Kidney (tissue), 14 donors: Measurements from ENCODE around the gene FGFR3. TPM values are rescaled to one million over a fixed set of nuclear protein-coding genes. Genes with fewer than 3 reads are reported as not detected.

ENCODE experiments used
- DNase-seq, 5 donors: peaks; one replicate each; pipeline ENCODE4 v3.0.0-alpha.2; 2013 to 2020
- FAIRE-seq: peaks from 2 replicates; lab custom pipeline; 2012; peaks lifted over from hg19 to GRCh38; lab: Jason Lieb, UNC
- H3K27ac ChIP-seq, 2 donors: one replicate each; pipeline ENCODE4 v1.7.0; 2013; ENCODE audit warnings: low read depth in 2 of 2, low read length in 2 of 2, inconsistent platforms in 1 of 2
- H3K27me3 ChIP-seq: one replicate; pipeline ENCODE4 v1.7.1; 2013; ENCODE audit warnings: low read length, inconsistent platforms; ENCODE audit not compliant: control insufficient read depth, insufficient read depth
- H3K36me3 ChIP-seq, 3 donors: one replicate each; pipeline versions ENCODE4 v1.7.0 to v1.7.1; 2013; ENCODE audit warnings: low read length in 3 of 3, control low read depth in 1 of 3, inconsistent platforms in 1 of 3; ENCODE audit not compliant: insufficient read depth in 3 of 3, control insufficient read depth in 2 of 3
- H3K4me1 ChIP-seq, 3 donors: one replicate each; pipeline versions ENCODE4 v1.7.0 to v1.7.1; 2013; ENCODE audit warnings: low read length in 3 of 3, inconsistent platforms in 1 of 3, low read depth in 1 of 3; ENCODE audit not compliant: control insufficient read depth in 2 of 3, insufficient read depth in 2 of 3
- H3K4me3 ChIP-seq, 3 donors: one replicate each; pipeline versions ENCODE4 v1.7.0 to v1.8.1; 2013; ENCODE audit warnings: low read length in 3 of 3, control low read depth in 1 of 3, inconsistent platforms in 1 of 3
- H3K9ac ChIP-seq, 3 donors: one replicate each; pipeline versions ENCODE4 v1.7.0 to v1.7.1; 2013; ENCODE audit warnings: low read length in 3 of 3, control low read depth in 1 of 3, inconsistent platforms in 1 of 3
- H3K9me3 ChIP-seq, 3 donors: one replicate each; pipeline versions ENCODE4 v1.7.0 to v1.7.1; 2013; ENCODE audit warnings: low read length in 3 of 3, control low read depth in 1 of 3, inconsistent platforms in 1 of 3; ENCODE audit not compliant: control insufficient read depth in 2 of 3, insufficient read depth in 1 of 3
- CTCF ChIP-seq: IDR thresholded peaks from 3 replicates; pipeline ENCODE4 v1.5.1; 2012; ENCODE audit warnings: mild to moderate bottlenecking, moderate library complexity, borderline replicate concordance; ENCODE audit not compliant: insufficient read depth; ENCODE audit errors: extremely low read depth
- intact Hi-C: fragments of 100-400 bp; cut with DNase I; formaldehyde crosslinking; loops from one replicate; pipeline ENCODE4 v1.11.1; 2022
- polyA plus RNA-seq: library from polyadenylated mRNA; stranded (reverse); fragments of 350-450 nt; fragmentation: Illumina TruSeq; extraction: RNeasy Lipid Tissue Mini Kit (QIAGEN cat#74804); gene quantifications from one replicate; pipeline ENCODE4 v1.2.3, GENCODE V29; 2014; ENCODE audit warnings: low read depth, low replicate concordance; ENCODE audit not compliant: insufficient read depth
- total RNA-seq: library from RNA; stranded (reverse); fragmentation: NEBNext Ultra II Directional; extraction: Animal tissue kit (Norgen Biotek cat#: 25700); gene quantifications from one replicate; pipeline ENCODE4 v1.2.1, GENCODE V29; 2021
- donor health status: control.
- donor health status: control.
- donor health status: control.
- donor health status: control.
- donor health status: control.
- donor health status: DM: yes; HTN: yes; CAD: no.
- donor health status: Normal renal cell carcinoma (clear cell type).

Gene FGFR3
- total and polyA plus RNA-seq, 2 donors from 2014 or later: 25.5 to 28.5 TPM

- Histone ChIP-seq H3K4me1 (peaks cover 0 to 8% (median 6%) of the 10 kb centered on the region in 3 donors), H3K9me3 (no peaks in the 10 kb centered on the region), H3K9ac (no peak overlapping the region), H3K27ac (peak overlapping the region in 1 of 2 donors; percentile 23), H3K27me3 (no peaks in the 10 kb centered on the region), H3K4me3 (no peak overlapping the region), H3K36me3 (peaks cover 0 to 23% (median 12%) of the 10 kb centered on the region in 3 donors)
- no peak for TF ChIP-seq CTCF
- DNase-seq (no peak), FAIRE-seq (no peak)
- intact Hi-C loops: no loop called here
Measured at GRCh38 chr4:1815096-1815996, 22.3 kb downstream of the FGFR3 start.

- Histone ChIP-seq H3K4me1 (peaks cover 0 to 8% (median 6%) of the 10 kb centered on the region in 3 donors), H3K27me3 (no peaks in the 10 kb centered on the region), H3K9ac (no peak overlapping the region), H3K9me3 (no peaks in the 10 kb centered on the region), H3K27ac (peak overlapping the region in 1 of 2 donors; percentile 23), H3K36me3 (peaks cover 0 to 23% (median 12%) of the 10 kb centered on the region in 3 donors), H3K4me3 (no peak overlapping the region)
- intact Hi-C loops: no loop called here
- FAIRE-seq (no peak), DNase-seq (no peak)
- TF ChIP-seq CTCF: no peak
Measured at GRCh38 chr4:1815997-1816860, 23.1 kb downstream of the FGFR3 start.

GRCh38 chr4:1819284-1819683 lies 26.2 kb downstream of the FGFR3 start:
- Histone ChIP-seq H3K36me3 (peaks cover 0 to 21% (median 17%) of the 10 kb centered on the region in 3 donors), H3K9ac (no peak overlapping the region), H3K4me1 (peaks cover 0 to 8% (median 6%) of the 10 kb centered on the region in 3 donors), H3K4me3 (no peak overlapping the region), H3K27ac (no peak overlapping the region), H3K9me3 (no peaks in the 10 kb centered on the region), H3K27me3 (no peaks in the 10 kb centered on the region)
- DNase-seq (no peak), FAIRE-seq (no peak)
- intact Hi-C loops: no loop called here
- no peak for TF ChIP-seq CTCF
